HepG2 (cell line): ENCODE results near the gene PTX4. TPM values are rescaled to one million over a fixed set of nuclear protein-coding genes. Genes with fewer than 3 reads are reported as not detected.

ENCODE experiments used
- CHCHD3 ChIP-seq: sonication (generic); formaldehyde crosslinking; IDR thresholded peaks from 2 replicates; pipeline ENCODE4 v1.8.0; 2022; ENCODE audit warnings: mild to moderate bottlenecking, missing genetic modification reagents, moderate library complexity
- KMT2A ChIP-seq: sonication (generic); formaldehyde crosslinking; IDR thresholded peaks from 2 replicates; pipeline ENCODE4 v1.4.0; 2020; ENCODE audit warnings: missing genetic modification reagents
- NR2C2 ChIP-seq: sonication (generic); formaldehyde crosslinking; IDR thresholded peaks from 2 replicates; pipeline ENCODE4 v1.4.0; 2020; ENCODE audit warnings: missing genetic modification reagents, mild to moderate bottlenecking, moderate library complexity, borderline replicate concordance
- POGZ ChIP-seq: sonication (generic); formaldehyde crosslinking; IDR thresholded peaks from 2 replicates; pipeline ENCODE4 v1.4.0; 2020; ENCODE audit warnings: mild to moderate bottlenecking, missing genetic modification reagents
- RBAK ChIP-seq: sonication (generic); formaldehyde crosslinking; IDR thresholded peaks from 2 replicates; pipeline ENCODE4 v1.5.1; 2020; ENCODE audit warnings: mild to moderate bottlenecking, missing genetic modification reagents
- SNRNP70 ChIP-seq: fragments of 200-400 bp; formaldehyde crosslinking; IDR thresholded peaks from 2 replicates; pipeline ENCODE4 v1.6.1; 2017; ENCODE audit warnings: mild to moderate bottlenecking, low read depth, low read length, moderate library complexity
- SRF ChIP-seq: IDR thresholded peaks from 2 replicates; pipeline ENCODE4 v1.6.1; 2011; ENCODE audit warnings: mild to moderate bottlenecking, low read depth, low read length, moderate library complexity
- SRY ChIP-seq: sonication (generic); formaldehyde crosslinking; IDR thresholded peaks from 2 replicates; pipeline ENCODE4 v1.8.0; 2022; ENCODE audit warnings: mild to moderate bottlenecking, missing genetic modification reagents
- ZFP36L2 ChIP-seq: sonication (generic); formaldehyde crosslinking; IDR thresholded peaks from 2 replicates; pipeline ENCODE4 v1.4.0; 2020; ENCODE audit warnings: missing genetic modification reagents
- ZNF17 ChIP-seq: sonication (generic); formaldehyde crosslinking; IDR thresholded peaks from 2 replicates; pipeline ENCODE4 v1.5.0; 2020; ENCODE audit warnings: mild to moderate bottlenecking, missing genetic modification reagents
- polyA plus RNA-seq, 8 experiments: library from polyadenylated mRNA; depleted of rRNA in 3 of 8; stranded (reverse) in 7 of 8; unstranded in 1 of 8; fragments of >200 nt; fragmentation: Illumina TruSeq in 4 of 8; extraction: Trizol in 4 of 8; gene quantifications; 2 replicates each; pipeline versions ENCODE4 v1.2.1 to v1.2.3, GENCODE V29; 2011 to 2016; ENCODE audit warnings: low read depth in 4 of 8, missing spikeins in 1 of 8, mixed read lengths in 1 of 8; ENCODE audit not compliant: insufficient read depth in 1 of 8
- total RNA-seq, 5 experiments: library from RNA; depleted of rRNA; stranded (reverse); fragments of >200 nt; fragmentation: Illumina TruSeq; extraction: Trizol; gene quantifications; 2 replicates each; pipeline ENCODE4 v1.2.3, GENCODE V29; 2016; ENCODE audit warnings: low read depth in 1 of 5
- TF ChIP-seq, protein P1 (sequence below): sonication (generic); formaldehyde crosslinking; IDR thresholded peaks from 2 replicates; pipeline ENCODE4 v1.9.0; 2021; ENCODE audit warnings: missing genetic modification reagents, borderline replicate concordance
- TF ChIP-seq, protein P2 (sequence below): fragments of 450-650 bp; IDR thresholded peaks from 2 replicates; pipeline ENCODE4 v1.6.1; 2017
- TF ChIP-seq, protein P3 (sequence below): sonication (generic); formaldehyde crosslinking; IDR thresholded peaks from 2 replicates; pipeline ENCODE4 v1.5.0; 2020; ENCODE audit warnings: missing genetic modification reagents, mild to moderate bottlenecking, borderline replicate concordance
- TF ChIP-seq, protein P4 (sequence below): sonication (generic); formaldehyde crosslinking; IDR thresholded peaks from 2 replicates; pipeline ENCODE4 v1.9.0; 2021; ENCODE audit warnings: missing genetic modification reagents, borderline replicate concordance

The PTX4 gene
- total and polyA plus RNA-seq, 2 of the 13 experiments (the other 11 are each of a cell fraction or from before 2014, with no cell fraction given), result 0.04 TPM; not detected in 1

DNA sequence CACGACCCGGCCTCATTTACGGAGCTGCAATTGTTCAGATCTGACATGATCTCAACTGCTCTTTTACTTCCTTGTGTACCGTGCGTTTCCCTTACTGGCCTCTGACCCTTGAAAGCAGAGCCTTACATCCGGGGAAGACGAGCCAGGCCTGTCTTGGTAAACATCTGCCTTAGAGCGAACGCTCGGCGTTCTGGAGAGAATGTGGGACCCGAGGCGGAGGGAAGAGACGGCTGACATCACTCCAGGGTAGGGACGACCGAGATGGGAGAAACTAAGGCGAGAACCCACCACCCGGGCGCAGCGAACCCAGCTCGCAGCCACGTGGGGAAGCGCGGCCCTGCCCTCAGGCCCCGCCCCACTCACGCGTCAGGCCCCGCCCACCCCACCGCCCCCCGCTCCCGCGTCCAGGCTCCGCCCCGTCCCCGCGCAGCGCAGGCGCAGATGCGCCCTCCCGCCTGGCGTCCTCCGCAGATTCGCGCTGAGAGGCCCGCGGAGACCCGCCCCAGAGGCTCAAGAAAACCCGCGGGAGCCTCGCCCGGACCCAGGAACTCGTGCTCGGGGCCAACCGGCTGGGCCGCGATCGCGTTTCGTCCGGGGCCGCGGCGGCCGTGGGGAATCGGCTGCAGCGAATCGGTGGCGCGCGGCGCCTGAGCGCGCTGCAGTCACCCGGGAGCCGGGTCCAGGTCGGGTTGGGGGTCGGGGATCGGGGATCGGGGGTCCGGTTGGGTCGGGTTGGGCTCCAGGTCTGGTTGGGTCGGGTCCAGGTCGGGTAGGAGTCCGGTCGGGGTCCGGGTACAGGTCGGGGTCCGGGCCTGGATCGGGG is 4.4 kb upstream of the PTX4 start, which contains the start of gene TELO2 (continued):
- TF ChIP-seq, protein P1, sequence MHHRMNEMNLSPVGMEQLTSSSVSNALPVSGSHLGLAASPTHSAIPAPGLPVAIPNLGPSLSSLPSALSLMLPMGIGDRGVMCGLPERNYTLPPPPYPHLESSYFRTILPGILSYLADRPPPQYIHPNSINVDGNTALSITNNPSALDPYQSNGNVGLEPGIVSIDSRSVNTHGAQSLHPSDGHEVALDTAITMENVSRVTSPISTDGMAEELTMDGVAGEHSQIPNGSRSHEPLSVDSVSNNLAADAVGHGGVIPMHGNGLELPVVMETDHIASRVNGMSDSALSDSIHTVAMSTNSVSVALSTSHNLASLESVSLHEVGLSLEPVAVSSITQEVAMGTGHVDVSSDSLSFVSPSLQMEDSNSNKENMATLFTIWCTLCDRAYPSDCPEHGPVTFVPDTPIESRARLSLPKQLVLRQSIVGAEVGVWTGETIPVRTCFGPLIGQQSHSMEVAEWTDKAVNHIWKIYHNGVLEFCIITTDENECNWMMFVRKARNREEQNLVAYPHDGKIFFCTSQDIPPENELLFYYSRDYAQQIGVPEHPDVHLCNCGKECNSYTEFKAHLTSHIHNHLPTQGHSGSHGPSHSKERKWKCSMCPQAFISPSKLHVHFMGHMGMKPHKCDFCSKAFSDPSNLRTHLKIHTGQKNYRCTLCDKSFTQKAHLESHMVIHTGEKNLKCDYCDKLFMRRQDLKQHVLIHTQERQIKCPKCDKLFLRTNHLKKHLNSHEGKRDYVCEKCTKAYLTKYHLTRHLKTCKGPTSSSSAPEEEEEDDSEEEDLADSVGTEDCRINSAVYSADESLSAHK, result no peak
- TF ChIP-seq KMT2A (CRISPR knock-in tag) (peak; percentile 72), SNRNP70 (no peak), RBAK (CRISPR knock-in tag) (no peak), SRY (CRISPR knock-in tag) (no peak), ZFP36L2 (no peak), SRF (no peak), ZNF17 (CRISPR knock-in tag) (no peak), POGZ (no peak; the same call in 1 of the 2 replicates), NR2C2 (CRISPR knock-in tag) (peak; percentile 72), CHCHD3 (CRISPR knock-in tag) (no peak)
- TF ChIP-seq, protein P2, sequence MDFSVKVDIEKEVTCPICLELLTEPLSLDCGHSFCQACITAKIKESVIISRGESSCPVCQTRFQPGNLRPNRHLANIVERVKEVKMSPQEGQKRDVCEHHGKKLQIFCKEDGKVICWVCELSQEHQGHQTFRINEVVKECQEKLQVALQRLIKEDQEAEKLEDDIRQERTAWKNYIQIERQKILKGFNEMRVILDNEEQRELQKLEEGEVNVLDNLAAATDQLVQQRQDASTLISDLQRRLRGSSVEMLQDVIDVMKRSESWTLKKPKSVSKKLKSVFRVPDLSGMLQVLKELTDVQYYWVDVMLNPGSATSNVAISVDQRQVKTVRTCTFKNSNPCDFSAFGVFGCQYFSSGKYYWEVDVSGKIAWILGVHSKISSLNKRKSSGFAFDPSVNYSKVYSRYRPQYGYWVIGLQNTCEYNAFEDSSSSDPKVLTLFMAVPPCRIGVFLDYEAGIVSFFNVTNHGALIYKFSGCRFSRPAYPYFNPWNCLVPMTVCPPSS, result no peak
- TF ChIP-seq, protein P3, sequence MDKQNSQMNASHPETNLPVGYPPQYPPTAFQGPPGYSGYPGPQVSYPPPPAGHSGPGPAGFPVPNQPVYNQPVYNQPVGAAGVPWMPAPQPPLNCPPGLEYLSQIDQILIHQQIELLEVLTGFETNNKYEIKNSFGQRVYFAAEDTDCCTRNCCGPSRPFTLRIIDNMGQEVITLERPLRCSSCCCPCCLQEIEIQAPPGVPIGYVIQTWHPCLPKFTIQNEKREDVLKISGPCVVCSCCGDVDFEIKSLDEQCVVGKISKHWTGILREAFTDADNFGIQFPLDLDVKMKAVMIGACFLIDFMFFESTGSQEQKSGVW (CRISPR knock-in tag), result no peak
- TF ChIP-seq, protein P4, sequence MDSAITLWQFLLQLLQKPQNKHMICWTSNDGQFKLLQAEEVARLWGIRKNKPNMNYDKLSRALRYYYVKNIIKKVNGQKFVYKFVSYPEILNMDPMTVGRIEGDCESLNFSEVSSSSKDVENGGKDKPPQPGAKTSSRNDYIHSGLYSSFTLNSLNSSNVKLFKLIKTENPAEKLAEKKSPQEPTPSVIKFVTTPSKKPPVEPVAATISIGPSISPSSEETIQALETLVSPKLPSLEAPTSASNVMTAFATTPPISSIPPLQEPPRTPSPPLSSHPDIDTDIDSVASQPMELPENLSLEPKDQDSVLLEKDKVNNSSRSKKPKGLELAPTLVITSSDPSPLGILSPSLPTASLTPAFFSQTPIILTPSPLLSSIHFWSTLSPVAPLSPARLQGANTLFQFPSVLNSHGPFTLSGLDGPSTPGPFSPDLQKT (CRISPR knock-in tag), result no peak
